Heart left ventricle (tissue), 13 donors: ENCODE results near the gene RTN3.

ENCODE experiments used
- CTCF ChIP-seq, 12 donors: fragments of 200-600 bp; sonication (generic) in 4 of 12; IDR thresholded peaks; one replicate each; pipeline versions ENCODE4 v1.5.0 to v1.8.0; 2018 to 2022; ENCODE audit warnings: antibody characterized with exemption in 12 of 12, mild to moderate bottlenecking in 5 of 12
- POLR2A ChIP-seq, 2 donors: fragments of 450-650 bp; IDR thresholded peaks; one replicate each; pipeline ENCODE4 v1.6.1; 2017; ENCODE audit warnings: antibody characterized with exemption in 2 of 2, mild to moderate bottlenecking in 2 of 2, moderate library complexity in 2 of 2
- donor health status: ischemic (EF 13 %, LVEDD 7.1; RV severe dilation, severe dysfunction).
- donor health status: DM: no; HTN: yes; CAD: no.
- donor health status: DM: no; HTN: no; CAD: no.
- donor health status: ischemic (EF 25% LVEDD 6.9; RV normal size, moderate dysfunction).
- donor health status: ischemic (EF 25% LVEDD 5.7; RV mildly dilated, moderate dysfunction).
- donor health status: ischemic (EF 35%, LVEDD 5.7; RV mildly dilated, moderate dysfunction).
- donor health status: nonischemic (EF 11% LVEDD 7.7; RV severe dilation, severe dysfunction).
- donor health status: DM: yes; HTN: yes; CAD: no.
- donor health status: PGD.
- donor health status: ischemic (EF 29% LVEDD 5.4; RV normal size, mild dysfunction).
- donor health status: nonischemic (EF 23%, LVEDD 6.1; RV moderate dilation, normal function).

GRCh38 chr11:63709336-63709884 is 28.1 kb downstream of the RTN3 start:
- TF ChIP-seq CTCF (IDR thresholded peaks at IDR 0.05) = no peak
- TF ChIP-seq POLR2A (IDR thresholded peaks at IDR 0.05) = no peak
